Endothelial cell (in vitro differentiated cells): ENCODE results near the gene MEF2A. TPM values are rescaled to one million over a fixed set of nuclear protein-coding genes. Genes with fewer than 3 reads are reported as not detected.

Experiments used
- DNase-seq: peaks from one replicate; pipeline ENCODE4 v3.0.0; 2021; ENCODE audit warnings: low spot score
- H3K27ac Mint-ChIP-seq: one replicate; pipeline ENCODE4 v1.8.0; 2021; ENCODE audit warnings: mixed read lengths, inconsistent platforms; ENCODE audit not compliant: unreplicated experiment
- H3K27me3 Mint-ChIP-seq: one replicate; pipeline ENCODE4 v1.8.0; 2021; ENCODE audit warnings: mild to moderate bottlenecking, moderate library complexity, mixed read lengths, inconsistent platforms; ENCODE audit not compliant: unreplicated experiment
- H3K36me3 Mint-ChIP-seq: one replicate; pipeline ENCODE4 v1.8.0; 2021; ENCODE audit warnings: mild to moderate bottlenecking, low read depth, mixed read lengths, inconsistent platforms; ENCODE audit not compliant: unreplicated experiment
- H3K4me1 Mint-ChIP-seq: one replicate; pipeline ENCODE4 v1.8.0; 2021; ENCODE audit warnings: mild to moderate bottlenecking, mixed read lengths, inconsistent platforms; ENCODE audit not compliant: unreplicated experiment
- H3K4me3 Mint-ChIP-seq: one replicate; pipeline ENCODE4 v1.8.0; 2021; ENCODE audit warnings: mild to moderate bottlenecking, mixed read lengths, inconsistent platforms; ENCODE audit not compliant: unreplicated experiment
- H3K9me3 Mint-ChIP-seq: one replicate; pipeline ENCODE4 v1.8.0; 2021; ENCODE audit warnings: mixed read lengths, inconsistent platforms; ENCODE audit not compliant: unreplicated experiment
- total RNA-seq: library from RNA; stranded (reverse); fragmentation: NEBNext Ultra II Directional; extraction: Animal tissue kit (Norgen Biotek cat#: 25700); gene quantifications from one replicate; pipeline ENCODE4 v1.2.1, GENCODE V29; 2021; ENCODE audit not compliant: unreplicated experiment
- TF ChIP-seq, protein P1 (sequence below): fragments of 200-600 bp; sonication (generic); IDR thresholded peaks from one replicate; pipeline ENCODE4 v1.5.0; 2021; ENCODE audit warnings: antibody characterized with exemption; ENCODE audit not compliant: unreplicated experiment

The MEF2A gene
- total RNA-seq, 1 donor from 2014 or later = 43.5 TPM

DNA sequence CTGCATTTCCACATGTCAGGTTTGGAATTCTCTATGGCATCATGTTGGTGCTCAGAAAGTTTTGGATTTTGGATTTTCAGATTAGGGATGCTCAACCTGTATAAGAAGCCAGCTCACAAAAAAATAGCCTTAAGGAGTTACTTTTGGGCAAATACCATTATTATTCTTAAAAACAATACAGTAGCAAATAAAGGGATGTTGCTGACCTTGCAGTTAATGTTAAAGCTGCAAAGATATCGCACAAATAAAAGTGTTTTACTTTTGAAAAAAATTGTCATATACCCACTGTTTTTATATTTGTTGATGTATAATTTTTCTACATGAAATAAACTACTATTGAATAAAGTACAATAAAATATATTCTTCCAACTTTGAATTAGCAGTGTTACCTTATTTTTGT lies 107.3 kb downstream of the MEF2A start:
- H3K27ac Mint-ChIP-seq = no peak overlapping the region
- H3K4me1 Mint-ChIP-seq = no peaks in the 10 kb centered on the region
- no peak for DNase-seq
- H3K4me3 Mint-ChIP-seq = no peak overlapping the region
- H3K36me3 Mint-ChIP-seq = peaks cover 10% of the 10 kb centered on the region
- TF ChIP-seq, protein P1, sequence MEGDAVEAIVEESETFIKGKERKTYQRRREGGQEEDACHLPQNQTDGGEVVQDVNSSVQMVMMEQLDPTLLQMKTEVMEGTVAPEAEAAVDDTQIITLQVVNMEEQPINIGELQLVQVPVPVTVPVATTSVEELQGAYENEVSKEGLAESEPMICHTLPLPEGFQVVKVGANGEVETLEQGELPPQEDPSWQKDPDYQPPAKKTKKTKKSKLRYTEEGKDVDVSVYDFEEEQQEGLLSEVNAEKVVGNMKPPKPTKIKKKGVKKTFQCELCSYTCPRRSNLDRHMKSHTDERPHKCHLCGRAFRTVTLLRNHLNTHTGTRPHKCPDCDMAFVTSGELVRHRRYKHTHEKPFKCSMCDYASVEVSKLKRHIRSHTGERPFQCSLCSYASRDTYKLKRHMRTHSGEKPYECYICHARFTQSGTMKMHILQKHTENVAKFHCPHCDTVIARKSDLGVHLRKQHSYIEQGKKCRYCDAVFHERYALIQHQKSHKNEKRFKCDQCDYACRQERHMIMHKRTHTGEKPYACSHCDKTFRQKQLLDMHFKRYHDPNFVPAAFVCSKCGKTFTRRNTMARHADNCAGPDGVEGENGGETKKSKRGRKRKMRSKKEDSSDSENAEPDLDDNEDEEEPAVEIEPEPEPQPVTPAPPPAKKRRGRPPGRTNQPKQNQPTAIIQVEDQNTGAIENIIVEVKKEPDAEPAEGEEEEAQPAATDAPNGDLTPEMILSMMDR = no peak
- no peaks in the 10 kb centered on the region for H3K27me3 Mint-ChIP-seq
- no peaks in the 10 kb centered on the region for H3K9me3 Mint-ChIP-seq

DNA sequence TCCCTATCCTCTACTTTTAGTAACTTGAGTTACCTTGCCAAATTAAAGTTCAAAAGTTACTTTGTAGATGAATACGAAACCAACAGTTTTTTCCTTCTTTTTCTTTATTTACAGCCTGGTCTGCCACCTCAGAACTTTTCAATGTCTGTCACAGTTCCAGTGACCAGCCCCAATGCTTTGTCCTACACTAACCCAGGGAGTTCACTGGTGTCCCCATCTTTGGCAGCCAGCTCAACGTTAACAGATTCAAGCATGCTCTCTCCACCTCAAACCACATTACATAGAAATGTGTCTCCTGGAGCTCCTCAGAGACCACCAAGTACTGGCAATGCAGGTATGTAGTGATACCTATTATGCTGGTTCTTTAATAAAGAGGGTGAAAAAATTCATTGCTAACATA lies 108.5 kb downstream of the MEF2A start:
- Mint-ChIP-seq H3K27ac (no peak overlapping the region), H3K27me3 (no peaks in the 10 kb centered on the region), H3K4me3 (no peak overlapping the region), H3K9me3 (no peaks in the 10 kb centered on the region), H3K4me1 (no peaks in the 10 kb centered on the region), H3K36me3 (peaks cover 10% of the 10 kb centered on the region)
- TF ChIP-seq, protein P1 = no peak
- DNase-seq = no peak

DNA sequence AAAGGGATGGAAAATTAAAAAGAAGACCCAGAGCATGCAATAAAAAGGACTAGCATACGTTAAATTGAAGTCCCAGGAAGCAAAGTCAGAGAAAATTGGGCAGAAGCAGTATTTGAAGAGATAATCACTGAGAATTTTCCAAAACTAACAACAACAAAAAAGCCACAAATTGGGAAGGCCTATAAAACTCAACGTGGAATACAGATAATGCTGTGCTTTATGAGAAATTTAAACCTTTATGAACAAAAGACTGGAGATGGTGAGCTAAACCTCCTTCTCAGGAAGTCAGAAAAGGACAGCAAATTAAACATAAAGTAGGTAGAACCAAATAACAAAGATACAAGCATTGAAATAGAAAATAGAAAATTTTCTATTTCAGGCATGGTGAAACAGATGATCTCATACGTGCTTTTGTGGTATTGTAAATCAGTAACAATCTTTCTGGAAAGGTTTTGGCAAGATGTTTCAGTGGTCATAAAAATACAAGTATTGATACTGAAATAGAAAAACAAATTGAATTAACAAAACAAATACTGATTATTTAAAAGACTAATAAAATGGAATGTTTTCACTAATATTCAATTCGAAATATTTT lies 111.9 kb downstream of the MEF2A start:
- H3K4me3 Mint-ChIP-seq = no peak overlapping the region
- no peaks in the 10 kb centered on the region for H3K9me3 Mint-ChIP-seq
- no peak overlapping the region for H3K27ac Mint-ChIP-seq
- TF ChIP-seq, protein P1 = no peak
- no peaks in the 10 kb centered on the region for H3K27me3 Mint-ChIP-seq
- H3K4me1 Mint-ChIP-seq = peaks cover 6% of the 10 kb centered on the region
- DNase-seq = no peak
- peaks cover 10% of the 10 kb centered on the region for H3K36me3 Mint-ChIP-seq

DNA sequence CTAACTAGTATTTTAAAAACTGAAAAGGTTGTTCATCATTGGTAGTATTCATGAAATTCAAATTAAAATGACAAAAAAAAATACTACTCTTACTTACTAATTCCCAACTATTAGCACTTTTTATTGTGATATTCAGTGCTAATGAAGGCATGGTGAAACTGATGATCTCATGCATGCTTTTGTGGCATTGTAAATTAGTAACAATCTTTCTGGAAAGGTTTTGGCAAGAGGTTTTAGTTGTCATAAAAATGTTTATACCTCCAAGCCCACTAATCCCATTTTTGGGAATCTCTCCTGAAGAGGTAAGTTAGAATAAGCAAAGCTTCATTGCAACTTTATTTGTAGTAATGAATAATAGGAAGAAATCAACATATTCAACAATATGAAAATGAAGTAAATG lies 114.5 kb downstream of the MEF2A start:
- Mint-ChIP-seq H3K9me3 (no peaks in the 10 kb centered on the region), H3K27me3 (peaks cover 3% of the 10 kb centered on the region), H3K36me3 (peaks cover 15% of the 10 kb centered on the region), H3K27ac (no peak overlapping the region), H3K4me3 (no peak overlapping the region), H3K4me1 (peaks cover 10% of the 10 kb centered on the region)
- TF ChIP-seq, protein P1 = no peak
- no peak for DNase-seq

DNA sequence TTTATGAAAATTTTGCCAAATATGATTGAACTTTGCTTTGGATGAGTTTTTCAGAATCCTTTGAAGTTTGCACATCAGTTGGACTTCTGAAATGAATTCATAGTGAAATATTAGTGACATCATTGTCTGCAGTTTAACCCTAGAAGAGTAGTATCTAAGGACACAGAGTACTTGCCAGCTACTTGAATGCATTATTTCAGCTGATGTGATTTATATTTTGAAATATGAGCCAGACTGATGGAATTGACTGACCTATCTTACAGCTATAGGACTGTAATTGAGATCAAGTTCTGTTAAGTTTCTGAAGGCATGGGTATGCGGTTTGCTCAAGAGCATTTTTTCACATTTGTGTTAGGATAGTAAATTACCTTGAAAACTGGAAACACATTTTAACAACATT lies 116.2 kb downstream of the MEF2A start:
- peaks cover 10% of the 10 kb centered on the region for H3K4me1 Mint-ChIP-seq
- no peak overlapping the region for H3K4me3 Mint-ChIP-seq
- H3K27ac Mint-ChIP-seq = no peak overlapping the region
- peaks cover 15% of the 10 kb centered on the region for H3K36me3 Mint-ChIP-seq
- H3K27me3 Mint-ChIP-seq = peaks cover 3% of the 10 kb centered on the region
- DNase-seq = no peak
- H3K9me3 Mint-ChIP-seq = no peaks in the 10 kb centered on the region
- TF ChIP-seq, protein P1 = no peak
